ENCODE data around the gene SESTD1.

GRCh38 chr2:179057737-179058136, 206.9 kb downstream of the SESTD1 start:
- TF ChIP-seq CTCF (IDR thresholded peaks at IDR 0.05) (no peak), POLR2A (IDR thresholded peaks at IDR 0.05) (no peak)

Data from heart left ventricle (tissue), 13 donors.